Colonic mucosa (tissue), 4 donors: Measurements from ENCODE around the gene CD27. TPM values are rescaled to one million over a fixed set of nuclear protein-coding genes. Genes with fewer than 3 reads are reported as not detected.
A peak's percentile ranks its signal among the peaks of the same experiment; 100 is the strongest.

Source experiments
- DNase-seq: peaks from one replicate; pipeline ENCODE4 v3.0.0-alpha.2; 2020
- H3K27ac ChIP-seq: fragments of 200-600 bp; one replicate; pipeline ENCODE4 v1.8.0; 2021
- H3K27me3 ChIP-seq: fragments of 200-600 bp; one replicate; pipeline ENCODE4 v1.8.0; 2021
- H3K36me3 ChIP-seq: fragments of 200-600 bp; one replicate; pipeline ENCODE4 v1.8.0; 2021
- H3K4me1 ChIP-seq: fragments of 200-600 bp; one replicate; pipeline ENCODE4 v1.8.0; 2021; ENCODE audit warnings: mild to moderate bottlenecking
- H3K4me3 ChIP-seq: fragments of 200-600 bp; one replicate; pipeline ENCODE4 v1.8.0; 2021
- H3K9ac ChIP-seq, 2 donors: one replicate each; pipeline ENCODE4 v1.7.0; 2013; ENCODE audit warnings: control low read depth in 2 of 2, low read depth in 2 of 2, low read length in 2 of 2
- H3K9me3 ChIP-seq: fragments of 200-600 bp; one replicate; pipeline ENCODE4 v1.8.0; 2021
- CTCF ChIP-seq: fragments of 200-600 bp; IDR thresholded peaks from one replicate; pipeline ENCODE4 v1.8.0; 2022; ENCODE audit warnings: antibody characterized with exemption, mild to moderate bottlenecking
- intact Hi-C: fragments of 100-400 bp; cut with DNase I; formaldehyde crosslinking; loops from one replicate; pipeline ENCODE4 v1.14.1; 2022
- total RNA-seq, 2 donors: library from RNA; stranded (reverse); fragmentation: NEBNext Ultra II Directional in 1 of 2; extraction: Animal tissue kit (Norgen Biotek cat#: 25700) in 1 of 2; gene quantifications; one replicate each; pipeline ENCODE4 v1.2.1, GENCODE V29; 2021
- donor health status: healthy.
- donor health status: DM: no; HTN: no; CAD: no.
- donor health status: DM: no; HTN: no; CAD: no.

Gene CD27
- total RNA-seq, 2 donors from 2014 or later: 1.9 to 2.4 TPM

GRCh38 chr12:6428326-6428725 lies 16.4 kb upstream of the CD27 start:
- Histone ChIP-seq H3K4me1 (peaks cover 3% of the 10 kb centered on the region), H3K36me3 (no peaks in the 10 kb centered on the region), H3K27ac (no peak overlapping the region), H3K9ac (no peak overlapping the region), H3K27me3 (no peaks in the 10 kb centered on the region), H3K9me3 (no peaks in the 10 kb centered on the region), H3K4me3 (no peak overlapping the region)
- no peak for TF ChIP-seq CTCF
- intact Hi-C loops: no loop called here
- no peak for DNase-seq

- H3K9ac ChIP-seq: peak overlapping the region; percentile 51 to 55
- H3K4me3 ChIP-seq: no peak overlapping the region
- peak; percentile 90 for DNase-seq
- no peaks in the 10 kb centered on the region for H3K4me1 ChIP-seq
- no peak for TF ChIP-seq CTCF
- no peaks in the 10 kb centered on the region for H3K9me3 ChIP-seq
- no peaks in the 10 kb centered on the region for H3K27me3 ChIP-seq
- intact Hi-C loops: no loop called here
- peak overlapping the region; percentile 46 for H3K27ac ChIP-seq
- H3K36me3 ChIP-seq: no peaks in the 10 kb centered on the region
Measured at GRCh38 chr12:6430124-6430989, 14.4 kb upstream of the CD27 start.

- Histone ChIP-seq H3K4me3 (no peak overlapping the region), H3K9ac (no peak overlapping the region), H3K27ac (no peak overlapping the region), H3K4me1 (no peaks in the 10 kb centered on the region), H3K27me3 (no peaks in the 10 kb centered on the region), H3K9me3 (no peaks in the 10 kb centered on the region), H3K36me3 (no peaks in the 10 kb centered on the region)
- no peak for TF ChIP-seq CTCF
- intact Hi-C loops: no loop called here
- no peak for DNase-seq
Measured at GRCh38 chr12:6432991-6433390, 11.8 kb upstream of the CD27 start.

- no peaks in the 10 kb centered on the region for H3K27me3 ChIP-seq
- H3K4me1 ChIP-seq: no peaks in the 10 kb centered on the region
- intact Hi-C loops: no loop called here
- H3K4me3 ChIP-seq: no peak overlapping the region
- no peak for DNase-seq
- no peak for TF ChIP-seq CTCF
- H3K36me3 ChIP-seq: no peaks in the 10 kb centered on the region
- H3K9me3 ChIP-seq: no peaks in the 10 kb centered on the region
- no peak overlapping the region for H3K27ac ChIP-seq
- H3K9ac ChIP-seq: no peak overlapping the region
Measured at GRCh38 chr12:6434205-6435140, 10.3 kb upstream of the CD27 start.

GRCh38 chr12:6435961-6436715 lies 8.6 kb upstream of the CD27 start:
- TF ChIP-seq CTCF: no peak
- H3K9ac ChIP-seq: no peak overlapping the region
- intact Hi-C loops: no loop called here

More at GRCh38 chr12:6435961-6436715, 8.6 kb upstream of the CD27 start:
- no peak overlapping the region for H3K27ac ChIP-seq
- no peaks in the 10 kb centered on the region for H3K9me3 ChIP-seq
- no peaks in the 10 kb centered on the region for H3K4me1 ChIP-seq
- H3K4me3 ChIP-seq: no peak overlapping the region
- no peak for DNase-seq
- H3K27me3 ChIP-seq: no peaks in the 10 kb centered on the region
- no peaks in the 10 kb centered on the region for H3K36me3 ChIP-seq
